ENCODE data around the gene KCNIP1. TPM values are rescaled to one million over a fixed set of nuclear protein-coding genes. Genes with fewer than 3 reads are reported as not detected.

KCNIP1 gene
- polyA plus RNA-seq, 3 donors = not detected

DNA sequence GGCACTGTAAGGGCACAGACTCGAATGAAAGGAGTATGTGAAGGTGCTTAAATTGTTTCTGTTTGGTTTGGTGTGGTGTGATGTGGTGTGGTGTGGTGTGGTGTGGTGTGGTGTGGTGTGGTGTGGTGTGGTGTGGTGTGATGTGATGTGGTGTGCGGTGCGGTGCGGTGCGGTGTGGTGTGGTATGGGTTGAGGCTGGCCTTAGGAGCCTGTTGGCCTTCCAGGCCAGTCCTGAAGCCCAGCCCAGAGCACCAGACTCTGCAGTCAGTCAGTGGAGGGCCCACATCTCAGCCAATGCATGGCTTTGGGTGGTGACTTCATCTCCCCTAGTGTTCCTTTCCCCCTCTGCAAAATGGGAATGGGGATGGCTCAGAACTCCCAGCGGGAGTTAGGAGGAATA lies 85.8 kb downstream of the KCNIP1 start:
- intact Hi-C loops (cut with micrococcal nuclease) = no loop called here
- H3K27me3 ChIP-seq (ENCODE audit: control insufficient read depth in 2 of 2, insufficient read depth in 2 of 2, low read length in 2 of 2) = no peaks in the 10 kb centered on the region
- Mint-ChIP-seq H3K27ac (no peak overlapping the region), H3K4me1 (no peaks in the 10 kb centered on the region), H3K36me3 (no peaks in the 10 kb centered on the region), H3K4me3 (no peak overlapping the region), H3K9me3 (peaks cover 0 to 4% (median 0%) of the 10 kb centered on the region in 7 donors), H3K27me3 (ENCODE audit: low read depth in 3 of 3) (peaks cover 2 to 13% (median 5%) of the 10 kb centered on the region in 3 donors)
- no peak overlapping the region for H3K4me2 ChIP-seq (replicated peaks; ENCODE audit: extremely low read depth, low read length, poor library complexity, severe bottlenecking)
- no peak overlapping the region for H3K4me3 ChIP-seq (replicated peaks in 1 of 3; ENCODE audit: low read depth in 2 of 3, low read length in 3 of 3)
- no peak for DNase-seq
- no peak overlapping the region for H3K27ac ChIP-seq (ENCODE audit: low read depth in 1 of 2, low read length in 2 of 2)
- TF ChIP-seq, protein P1, sequence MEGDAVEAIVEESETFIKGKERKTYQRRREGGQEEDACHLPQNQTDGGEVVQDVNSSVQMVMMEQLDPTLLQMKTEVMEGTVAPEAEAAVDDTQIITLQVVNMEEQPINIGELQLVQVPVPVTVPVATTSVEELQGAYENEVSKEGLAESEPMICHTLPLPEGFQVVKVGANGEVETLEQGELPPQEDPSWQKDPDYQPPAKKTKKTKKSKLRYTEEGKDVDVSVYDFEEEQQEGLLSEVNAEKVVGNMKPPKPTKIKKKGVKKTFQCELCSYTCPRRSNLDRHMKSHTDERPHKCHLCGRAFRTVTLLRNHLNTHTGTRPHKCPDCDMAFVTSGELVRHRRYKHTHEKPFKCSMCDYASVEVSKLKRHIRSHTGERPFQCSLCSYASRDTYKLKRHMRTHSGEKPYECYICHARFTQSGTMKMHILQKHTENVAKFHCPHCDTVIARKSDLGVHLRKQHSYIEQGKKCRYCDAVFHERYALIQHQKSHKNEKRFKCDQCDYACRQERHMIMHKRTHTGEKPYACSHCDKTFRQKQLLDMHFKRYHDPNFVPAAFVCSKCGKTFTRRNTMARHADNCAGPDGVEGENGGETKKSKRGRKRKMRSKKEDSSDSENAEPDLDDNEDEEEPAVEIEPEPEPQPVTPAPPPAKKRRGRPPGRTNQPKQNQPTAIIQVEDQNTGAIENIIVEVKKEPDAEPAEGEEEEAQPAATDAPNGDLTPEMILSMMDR (IDR thresholded peaks at IDR 0.05) = no peak
- no peak overlapping the region for H3K9ac ChIP-seq (ENCODE audit: insufficient read depth, low read length, poor library complexity, severe bottlenecking)
- no peaks in the 10 kb centered on the region for H4K20me1 ChIP-seq (ENCODE audit: insufficient read depth, low read length)
- H2AFZ ChIP-seq (ENCODE audit: insufficient read depth, low read depth, low read length, poor library complexity, severe bottlenecking) = no peak overlapping the region
- H3K4me1 ChIP-seq (ENCODE audit: control insufficient read depth in 1 of 2, insufficient read depth in 2 of 2, low read length in 2 of 2) = no peaks in the 10 kb centered on the region
- no peaks in the 10 kb centered on the region for H3K36me3 ChIP-seq (replicated peaks in 1 of 2; ENCODE audit: control insufficient read depth in 1 of 2, insufficient read depth in 2 of 2, low read length in 2 of 2)
- WGBS (ENCODE audit: insufficient coverage) = 90% methylated on average over 1 of the region's 6 CpGs
- H3K79me2 ChIP-seq (ENCODE audit: insufficient read depth, low read length) = no peaks in the 10 kb centered on the region
- H3K9me3 ChIP-seq (replicated peaks in 1 of 2; ENCODE audit: control insufficient read depth in 1 of 2, insufficient read depth in 1 of 2, low read length in 2 of 2) = no peaks in the 10 kb centered on the region

DNA sequence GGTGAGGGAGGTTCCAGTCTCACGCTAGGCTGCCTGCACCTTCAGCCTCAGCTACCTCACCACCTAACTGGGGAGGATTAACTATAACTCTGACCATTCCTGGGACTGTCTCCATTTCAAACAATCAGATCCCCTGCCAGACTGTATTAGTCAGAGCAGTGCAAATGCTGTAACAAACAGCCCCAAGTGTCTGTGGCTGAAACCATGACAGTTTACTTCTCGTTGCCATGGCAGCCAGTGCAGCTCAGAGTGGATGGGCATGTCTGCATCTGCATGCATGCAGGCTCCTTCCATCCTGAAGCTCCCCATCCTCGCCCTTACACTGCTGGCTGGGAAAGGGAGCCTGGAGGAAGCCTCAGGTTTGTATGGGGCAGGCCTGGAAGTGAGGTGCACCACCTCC lies 86.7 kb downstream of the KCNIP1 start:
- Histone ChIP-seq H3K79me2 (ENCODE audit: insufficient read depth, low read length) (no peaks in the 10 kb centered on the region), H3K36me3 (replicated peaks in 1 of 2; ENCODE audit: control insufficient read depth in 1 of 2, insufficient read depth in 2 of 2, low read length in 2 of 2) (no peaks in the 10 kb centered on the region), H2AFZ (ENCODE audit: insufficient read depth, low read depth, low read length, poor library complexity, severe bottlenecking) (no peak overlapping the region), H3K4me1 (ENCODE audit: control insufficient read depth in 1 of 2, insufficient read depth in 2 of 2, low read length in 2 of 2) (no peaks in the 10 kb centered on the region), H4K20me1 (ENCODE audit: insufficient read depth, low read length) (no peaks in the 10 kb centered on the region), H3K27ac (ENCODE audit: low read depth in 1 of 2, low read length in 2 of 2) (no peak overlapping the region), H3K4me2 (replicated peaks; ENCODE audit: extremely low read depth, low read length, poor library complexity, severe bottlenecking) (no peak overlapping the region), H3K27me3 (ENCODE audit: control insufficient read depth in 2 of 2, insufficient read depth in 2 of 2, low read length in 2 of 2) (no peaks in the 10 kb centered on the region), H3K9ac (ENCODE audit: insufficient read depth, low read length, poor library complexity, severe bottlenecking) (no peak overlapping the region), H3K9me3 (replicated peaks in 1 of 2; ENCODE audit: control insufficient read depth in 1 of 2, insufficient read depth in 1 of 2, low read length in 2 of 2) (no peaks in the 10 kb centered on the region), H3K4me3 (replicated peaks in 1 of 3; ENCODE audit: low read depth in 2 of 3, low read length in 3 of 3) (no peak overlapping the region)
- peaks cover 2 to 9% (median 8%) of the 10 kb centered on the region in 3 donors for H3K27me3 Mint-ChIP-seq (ENCODE audit: low read depth in 3 of 3)
- H3K4me3 Mint-ChIP-seq = no peak overlapping the region
- 80% methylated on average over 1 of the region's 3 CpGs for WGBS (ENCODE audit: insufficient coverage)
- peaks cover 0 to 4% (median 0%) of the 10 kb centered on the region in 7 donors for H3K9me3 Mint-ChIP-seq
- H3K4me1 Mint-ChIP-seq = no peaks in the 10 kb centered on the region
- no peaks in the 10 kb centered on the region for H3K36me3 Mint-ChIP-seq
- no peak for DNase-seq
- H3K27ac Mint-ChIP-seq = no peak overlapping the region
- TF ChIP-seq, protein P1 (IDR thresholded peaks at IDR 0.05) = no peak
- intact Hi-C loops (cut with micrococcal nuclease) = no loop called here
